ENCODE results near the gene TP53BP1.

DNA sequence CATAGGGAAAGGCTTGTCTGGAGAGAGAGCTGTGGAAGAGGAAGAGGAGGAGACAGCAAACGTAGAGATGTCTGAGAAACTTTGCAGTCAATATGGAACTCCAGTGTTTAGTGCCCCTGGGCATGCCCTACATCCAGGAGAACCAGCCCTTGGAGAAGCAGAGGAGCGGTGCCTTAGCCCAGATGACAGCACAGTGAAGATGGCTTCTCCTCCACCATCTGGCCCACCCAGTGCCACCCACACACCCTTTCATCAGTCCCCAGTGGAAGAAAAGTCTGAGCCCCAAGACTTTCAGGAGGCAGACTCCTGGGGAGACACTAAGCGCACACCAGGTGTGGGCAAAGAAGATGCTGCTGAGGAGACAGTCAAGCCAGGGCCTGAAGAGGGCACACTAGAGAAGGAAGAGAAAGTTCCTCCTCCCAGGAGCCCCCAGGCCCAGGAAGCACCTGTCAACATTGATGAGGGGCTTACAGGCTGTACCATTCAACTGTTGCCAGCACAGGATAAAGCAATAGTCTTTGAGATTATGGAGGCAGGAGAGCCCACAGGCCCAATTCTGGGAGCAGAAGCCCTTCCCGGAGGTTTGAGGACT is 31.4 kb upstream of the TP53BP1 start:
- TF ChIP-seq POLR2AphosphoS5 (IDR thresholded peaks at IDR 0.05; ENCODE audit: insufficient read depth in 1 of 2, low read depth in 1 of 2), result no peak
- TF ChIP-seq POLR2A (IDR thresholded peaks at IDR 0.05), result no peak
